ENCODE results near the gene PODNL1. TPM values are rescaled to one million over a fixed set of nuclear protein-coding genes. Genes with fewer than 3 reads are reported as not detected.

PODNL1 gene
- total and polyA plus RNA-seq, 8 donors, result 0.92 to 3.4 (median 1.3) TPM; not detected in 5

DNA sequence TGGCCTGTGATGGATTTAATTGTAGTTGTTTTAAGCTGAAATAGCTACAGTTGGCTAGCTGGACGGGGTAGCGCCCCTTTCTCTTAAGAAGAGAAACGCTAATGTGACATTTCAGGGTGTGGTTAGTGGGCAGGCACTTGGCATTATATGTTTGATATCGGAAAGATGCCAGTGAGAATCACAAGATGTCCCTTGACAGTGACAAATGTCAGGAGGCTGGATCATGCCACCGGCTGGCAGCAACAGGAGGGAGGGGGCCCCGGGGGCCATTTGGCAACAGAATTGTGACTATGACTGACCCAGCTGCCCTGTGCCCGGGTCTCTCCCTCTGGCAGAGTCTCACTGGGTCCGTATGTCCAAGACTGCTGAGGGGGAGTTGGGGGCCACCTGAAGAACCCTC is 18.8 kb upstream of the PODNL1 start:
- intact Hi-C loops (cut with DNase I; ENCODE audit: low total_unique reads), result no loop called here
- DNase-seq, result no peak
- no peak overlapping the region for H3K4me3 ChIP-seq
- no peak overlapping the region for H3K27ac ChIP-seq
- H3K36me3 ChIP-seq, result peaks cover 60 to 80% (median 79%) of the 10 kb centered on the region in 4 donors
- H3K27me3 ChIP-seq, result no peaks in the 10 kb centered on the region
- WGBS, 5 donors, result 74 to 87% (median 81%) methylated on average over 4 to 8 of the region's 8 CpGs
- H3K4me1 ChIP-seq, result peaks cover 11 to 18% (median 17%) of the 10 kb centered on the region in 4 donors
- TF ChIP-seq EP300 (IDR thresholded peaks at IDR 0.05), result no peak
- TF ChIP-seq, protein P1, sequence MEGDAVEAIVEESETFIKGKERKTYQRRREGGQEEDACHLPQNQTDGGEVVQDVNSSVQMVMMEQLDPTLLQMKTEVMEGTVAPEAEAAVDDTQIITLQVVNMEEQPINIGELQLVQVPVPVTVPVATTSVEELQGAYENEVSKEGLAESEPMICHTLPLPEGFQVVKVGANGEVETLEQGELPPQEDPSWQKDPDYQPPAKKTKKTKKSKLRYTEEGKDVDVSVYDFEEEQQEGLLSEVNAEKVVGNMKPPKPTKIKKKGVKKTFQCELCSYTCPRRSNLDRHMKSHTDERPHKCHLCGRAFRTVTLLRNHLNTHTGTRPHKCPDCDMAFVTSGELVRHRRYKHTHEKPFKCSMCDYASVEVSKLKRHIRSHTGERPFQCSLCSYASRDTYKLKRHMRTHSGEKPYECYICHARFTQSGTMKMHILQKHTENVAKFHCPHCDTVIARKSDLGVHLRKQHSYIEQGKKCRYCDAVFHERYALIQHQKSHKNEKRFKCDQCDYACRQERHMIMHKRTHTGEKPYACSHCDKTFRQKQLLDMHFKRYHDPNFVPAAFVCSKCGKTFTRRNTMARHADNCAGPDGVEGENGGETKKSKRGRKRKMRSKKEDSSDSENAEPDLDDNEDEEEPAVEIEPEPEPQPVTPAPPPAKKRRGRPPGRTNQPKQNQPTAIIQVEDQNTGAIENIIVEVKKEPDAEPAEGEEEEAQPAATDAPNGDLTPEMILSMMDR (IDR thresholded peaks at IDR 0.05), result no peak
- no peaks in the 10 kb centered on the region for H3K9me3 ChIP-seq

DNA sequence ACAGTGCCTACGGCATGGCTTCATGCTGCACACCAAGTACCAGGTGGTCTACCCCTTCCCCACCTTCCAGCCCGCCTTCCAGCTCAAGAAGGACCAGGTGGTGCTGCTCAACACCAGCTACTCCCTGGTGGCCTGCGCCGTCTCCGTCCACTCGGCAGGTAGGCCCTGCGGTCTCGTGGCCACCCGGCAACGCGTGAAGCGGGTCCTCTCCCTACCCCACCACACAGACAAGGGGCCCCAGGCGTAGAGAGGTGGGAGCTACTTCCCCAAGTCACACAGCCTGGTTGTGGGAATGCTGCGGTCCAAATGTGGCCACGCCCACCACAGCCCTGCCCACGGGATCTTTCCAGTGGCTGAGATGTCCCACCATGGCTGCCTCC is 18.1 kb upstream of the PODNL1 start:
- Histone ChIP-seq H3K27me3 (no peaks in the 10 kb centered on the region), H3K9me3 (no peaks in the 10 kb centered on the region), H3K36me3 (peaks cover 53 to 73% (median 72%) of the 10 kb centered on the region in 4 donors), H3K4me3 (no peak overlapping the region), H3K27ac (no peak overlapping the region), H3K4me1 (peaks cover 11 to 24% (median 20%) of the 10 kb centered on the region in 4 donors)
- intact Hi-C loops (cut with DNase I; ENCODE audit: low total_unique reads), result no loop called here
- TF ChIP-seq POLR2AphosphoS5 (IDR thresholded peaks at IDR 0.05) (no peak), POLR2A (IDR thresholded peaks at IDR 0.05) (no peak), EP300 (IDR thresholded peaks at IDR 0.05) (no peak)
- TF ChIP-seq, protein P1 (IDR thresholded peaks at IDR 0.05), result no peak
- 93 to 96% (median 94%) methylated on average over 13 to 16 of the region's 16 CpGs for WGBS, 5 donors
- no peak for DNase-seq

DNA sequence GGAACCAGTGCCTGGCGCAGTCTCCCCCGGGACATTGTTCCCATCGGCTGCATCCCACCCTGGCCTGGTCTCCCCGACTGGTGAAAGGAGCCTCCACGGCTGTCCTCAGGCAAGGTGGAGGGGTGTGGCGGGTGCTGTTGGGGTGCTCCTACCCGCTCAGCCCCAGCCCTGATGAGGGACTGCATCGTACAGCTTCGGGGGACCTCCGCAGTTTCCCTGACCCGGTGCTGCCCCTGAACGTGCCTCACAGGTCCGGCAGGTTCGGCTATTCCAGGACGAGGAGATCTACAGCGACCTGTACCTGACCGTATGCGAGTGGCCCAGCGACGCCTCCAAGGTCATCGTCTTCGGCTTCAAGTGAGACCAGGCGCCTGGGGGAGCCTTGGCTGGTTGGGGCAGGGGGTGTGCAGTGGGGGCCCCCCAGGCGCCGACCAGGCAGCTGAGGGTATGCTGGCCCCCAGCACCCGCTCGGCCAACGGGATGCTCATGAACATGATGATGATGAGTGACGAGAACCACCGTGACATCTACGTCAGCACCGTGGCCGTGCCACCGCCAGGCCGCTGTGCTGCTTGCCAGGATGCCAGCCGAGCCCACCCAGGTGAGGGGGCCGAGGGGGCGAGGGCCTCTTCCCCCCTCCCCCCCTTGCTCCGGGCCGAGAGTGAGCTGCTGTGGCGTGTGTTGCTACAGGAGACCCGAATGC is 17.6 kb upstream of the PODNL1 start:
- Histone ChIP-seq H3K4me1 (peaks cover 11 to 24% (median 20%) of the 10 kb centered on the region in 4 donors), H3K9me3 (no peaks in the 10 kb centered on the region), H3K4me3 (no peak overlapping the region), H3K27me3 (no peaks in the 10 kb centered on the region), H3K27ac (no peak overlapping the region), H3K36me3 (peaks cover 49 to 68% (median 67%) of the 10 kb centered on the region in 4 donors)
- intact Hi-C loops (cut with DNase I; ENCODE audit: low total_unique reads), result no loop called here
- TF ChIP-seq POLR2A (IDR thresholded peaks at IDR 0.05), result no peak
- TF ChIP-seq EP300 (IDR thresholded peaks at IDR 0.05), result no peak
- TF ChIP-seq, protein P1 (IDR thresholded peaks at IDR 0.05), result no peak
- TF ChIP-seq POLR2AphosphoS5 (IDR thresholded peaks at IDR 0.05), result no peak
- DNase-seq, result no peak
- WGBS, 5 donors, result 91 to 100% (median 95%) methylated on average over 19 to 42 of the region's 42 CpGs

GRCh38 chr19:13954185-13954584 is 16.0 kb upstream of the PODNL1 start:
- intact Hi-C loops (cut with DNase I; ENCODE audit: low total_unique reads), result no loop called here
- 90 to 96% (median 94%) methylated on average over 14 to 15 of the region's 15 CpGs for WGBS, 5 donors
- peaks cover 32 to 51% (median 50%) of the 10 kb centered on the region in 4 donors for H3K36me3 ChIP-seq
- no peak for DNase-seq
- H3K4me1 ChIP-seq, result peaks cover 11 to 24% (median 20%) of the 10 kb centered on the region in 4 donors
- TF ChIP-seq EP300 (IDR thresholded peaks at IDR 0.05) (no peak), POLR2AphosphoS5 (IDR thresholded peaks at IDR 0.05) (no peak), POLR2A (IDR thresholded peaks at IDR 0.05) (no peak)
- TF ChIP-seq, protein P1 (IDR thresholded peaks at IDR 0.05), result no peak
- peak overlapping the region in 1 of 5 donors; percentile 92 for H3K27ac ChIP-seq
- H3K4me3 ChIP-seq, result peak overlapping the region in 1 of 4 donors; percentile 87
- no peaks in the 10 kb centered on the region for H3K9me3 ChIP-seq
- no peaks in the 10 kb centered on the region for H3K27me3 ChIP-seq
